NCI-H774 (cell line): ENCODE data around the gene NFS1.
"Not testable (repeated sequence)": the region's sequence is repeated elsewhere in the genome, so short reads cannot be mapped to it uniquely, and the experiment has no call there.

Experiments used
- DNase-seq: peaks from one replicate; lab custom pipeline; 2025; lab: John Stamatoyannopoulos, UW

The NFS1 gene

DNA sequence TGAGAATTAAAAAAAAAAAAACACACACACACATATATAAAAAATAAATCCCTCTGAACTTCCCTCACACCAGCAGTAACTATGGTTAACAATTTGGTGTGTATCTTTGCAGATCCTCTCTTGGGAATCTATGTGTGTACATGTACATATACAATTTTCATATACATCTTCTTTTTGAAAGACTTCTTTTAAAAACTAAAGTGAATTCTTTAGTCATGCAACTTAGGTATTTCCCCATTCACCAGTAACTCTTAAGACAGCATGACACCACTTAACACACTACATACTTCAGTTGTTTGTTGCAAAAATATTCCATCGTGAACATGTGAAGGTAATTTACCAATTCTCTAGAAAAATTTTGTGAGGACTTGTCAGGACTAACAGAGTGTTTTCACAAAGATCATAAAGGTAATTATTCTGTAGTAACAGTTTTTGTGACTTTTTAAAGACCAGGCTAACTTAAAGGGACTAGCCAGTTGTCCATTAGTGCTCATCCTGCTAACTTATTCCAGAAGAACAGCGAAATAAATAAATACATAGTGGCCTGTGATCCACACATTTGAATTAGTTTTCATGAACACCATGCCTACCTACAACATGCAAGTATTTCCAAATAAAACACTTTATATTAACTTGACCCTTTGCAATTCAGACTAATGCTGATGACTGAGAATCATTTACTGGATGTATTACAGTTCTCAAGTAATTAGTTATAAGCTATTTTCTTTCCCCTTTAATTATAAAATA, 30.9 kb upstream of the NFS1 start:
- DNase-seq: no peak

DNA sequence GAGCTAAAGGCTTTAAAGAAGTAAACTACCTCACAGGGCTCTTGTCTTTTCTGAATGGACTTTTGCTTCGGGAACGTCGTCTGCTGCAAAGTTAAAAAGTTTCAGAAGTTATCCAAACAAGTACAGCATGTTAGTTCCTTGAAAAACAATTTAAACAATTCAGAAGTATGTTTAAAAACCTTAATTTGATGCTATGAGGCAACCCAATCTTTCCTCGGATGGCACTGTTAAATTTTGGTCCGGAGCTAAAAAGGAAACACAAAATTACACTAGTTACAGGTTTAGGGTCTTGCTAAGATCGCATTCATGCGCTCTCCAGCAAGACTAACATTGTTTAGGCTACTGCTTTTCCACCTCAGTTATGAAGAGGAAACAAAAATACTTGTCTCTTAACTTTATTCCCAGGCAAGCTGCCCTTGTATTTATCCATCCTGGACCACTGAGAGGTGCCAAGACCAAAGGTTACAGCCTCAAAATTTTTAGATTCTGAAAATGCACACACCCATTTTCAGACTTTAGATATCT, 30.2 kb upstream of the NFS1 start:
- DNase-seq: no peak

- DNase-seq: no peak
These were observed 27.9 kb upstream of the NFS1 start for GRCh38 chr20:35726842-35727711.

DNA sequence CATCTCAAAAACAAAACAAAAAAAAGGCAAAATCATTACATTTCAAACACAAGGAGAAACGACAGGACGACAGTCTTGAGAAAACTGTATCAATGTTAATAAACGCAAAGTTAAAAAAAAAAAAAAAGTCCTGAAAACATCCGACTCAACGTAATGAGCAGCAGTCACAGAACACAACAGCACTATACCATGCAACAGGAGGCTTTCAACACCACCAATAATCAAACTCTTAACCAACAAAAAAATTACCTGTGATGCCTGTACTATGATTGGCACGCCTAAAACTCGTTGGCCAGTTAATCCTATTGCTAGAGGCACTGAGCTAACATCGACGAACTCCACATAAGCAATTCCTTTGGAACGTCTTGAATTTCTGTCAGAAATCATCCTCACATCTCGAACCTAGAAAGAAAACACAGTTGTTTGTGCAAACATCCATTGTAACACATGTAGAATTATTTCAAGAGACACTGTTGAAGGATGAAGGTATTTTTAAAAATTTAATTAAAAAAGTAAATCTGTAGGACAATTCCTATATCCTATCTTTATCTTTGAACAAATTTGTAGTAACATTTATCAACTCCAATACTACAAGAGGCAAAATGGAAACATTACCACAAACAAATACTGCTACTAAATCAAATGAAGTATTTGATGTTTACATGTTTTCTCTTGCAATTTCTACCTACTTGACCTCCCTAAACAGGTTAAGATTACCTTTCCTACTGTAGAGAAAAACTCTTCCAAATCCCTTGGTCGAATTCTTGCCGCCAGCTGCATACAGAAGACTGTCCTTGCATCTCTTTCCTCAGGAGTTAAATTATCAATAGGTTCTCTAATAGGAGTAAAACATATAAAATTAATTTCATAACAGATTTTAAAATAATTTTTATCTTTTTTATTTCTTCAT, 25.4 kb upstream of the NFS1 start:
- no peak for DNase-seq

DNA sequence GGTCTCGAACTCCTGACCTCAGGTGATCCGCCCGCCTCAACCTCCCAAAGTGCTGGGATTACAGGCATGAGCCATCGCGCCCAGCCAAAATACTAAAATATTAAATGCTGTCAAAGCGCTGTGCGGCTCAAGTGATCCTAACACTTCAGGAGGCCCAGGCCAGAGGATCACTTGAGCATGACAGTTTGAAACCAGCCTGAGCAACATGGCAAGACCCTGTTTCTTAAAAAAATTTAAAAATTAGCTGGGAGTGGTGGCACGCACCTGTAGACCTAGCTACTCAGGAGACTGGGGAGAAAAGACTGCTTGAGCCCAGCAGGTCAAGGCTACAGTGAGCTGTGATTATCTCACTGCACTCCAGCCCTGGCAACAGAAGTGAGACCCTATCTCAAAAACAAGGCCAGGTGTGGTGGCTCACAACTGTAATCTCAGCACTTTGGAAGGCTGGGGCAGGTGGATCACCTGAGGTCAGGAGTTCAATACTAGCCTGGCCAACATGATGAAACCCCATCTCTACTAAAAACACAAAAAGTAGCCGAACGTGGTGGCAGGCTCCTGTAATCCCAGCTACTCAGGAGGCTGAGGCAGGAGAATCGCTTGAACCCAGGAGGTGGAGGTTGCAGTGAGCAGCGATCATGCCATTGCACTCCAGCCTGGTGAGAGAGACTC, 24.6 kb upstream of the NFS1 start:
- not testable (repeated sequence) for DNase-seq

GRCh38 chr20:35723275-35723639, 24.1 kb upstream of the NFS1 start:
- not testable (repeated sequence) for DNase-seq

DNA sequence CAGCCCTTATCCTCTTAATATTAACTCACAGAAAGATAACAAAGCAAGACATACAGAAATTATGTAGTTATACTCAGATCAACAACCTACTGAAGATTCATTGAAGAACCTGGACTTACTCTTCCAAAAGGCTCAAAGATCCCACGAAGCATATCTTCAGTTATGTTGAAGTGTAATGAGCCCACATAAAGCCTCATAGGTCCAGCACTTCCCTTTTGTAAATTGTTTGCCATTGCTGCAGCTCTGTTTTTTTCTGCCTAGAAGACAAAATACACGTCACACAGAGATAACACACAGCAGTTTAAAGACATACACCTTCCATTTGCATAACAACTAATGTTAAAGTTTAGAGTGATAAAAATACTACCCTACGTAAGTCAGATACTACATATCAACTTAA, 22.5 kb upstream of the NFS1 start:
- DNase-seq: no peak

GRCh38 chr20:35721219-35721618, 22.1 kb upstream of the NFS1 start:
- no peak for DNase-seq

DNA sequence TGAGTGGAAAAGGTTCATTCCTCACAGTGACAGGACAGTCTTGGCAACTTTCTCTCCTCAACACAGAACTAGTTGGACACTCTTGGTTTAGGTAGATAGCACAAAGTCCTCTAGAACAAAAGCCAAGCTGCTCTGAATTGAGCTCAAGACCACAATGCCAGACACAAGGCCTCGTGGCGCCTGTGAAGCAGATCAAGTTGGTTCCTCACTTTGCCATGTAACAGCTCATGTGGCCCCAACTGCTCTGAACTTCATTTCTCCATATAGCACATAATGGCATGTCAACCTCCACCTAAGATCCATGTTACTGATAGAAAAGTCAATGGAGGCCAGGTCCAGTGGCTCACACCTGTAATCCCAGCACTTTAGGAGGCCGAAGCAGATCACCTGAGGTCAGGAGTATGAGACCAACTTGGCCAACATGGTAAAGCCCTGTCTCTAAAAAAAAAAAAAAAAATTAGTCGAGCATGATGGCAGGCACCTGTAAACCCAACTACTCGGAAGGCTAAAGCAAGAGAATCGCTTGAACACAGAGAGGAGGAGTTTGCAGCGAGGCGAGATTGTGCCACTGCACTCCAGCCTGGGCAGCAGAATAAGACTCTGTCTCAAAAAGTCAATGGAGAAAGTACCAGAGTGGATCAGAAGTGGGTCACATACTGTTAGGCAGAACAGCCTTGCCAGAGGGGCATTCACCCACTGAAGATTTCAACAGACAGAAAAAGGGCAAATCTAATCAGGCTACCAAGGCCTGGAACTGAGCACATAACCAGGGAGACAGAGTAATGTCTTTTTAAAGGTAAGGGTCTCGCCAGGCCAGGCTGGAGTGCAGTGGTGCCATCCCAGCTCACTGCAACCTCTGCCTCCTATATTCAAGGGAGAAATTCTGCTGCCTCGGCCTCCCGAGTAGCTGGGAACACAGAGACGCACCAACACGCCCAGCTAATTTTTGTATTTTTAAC, 21.3 kb upstream of the NFS1 start:
- DNase-seq: no peak

DNA sequence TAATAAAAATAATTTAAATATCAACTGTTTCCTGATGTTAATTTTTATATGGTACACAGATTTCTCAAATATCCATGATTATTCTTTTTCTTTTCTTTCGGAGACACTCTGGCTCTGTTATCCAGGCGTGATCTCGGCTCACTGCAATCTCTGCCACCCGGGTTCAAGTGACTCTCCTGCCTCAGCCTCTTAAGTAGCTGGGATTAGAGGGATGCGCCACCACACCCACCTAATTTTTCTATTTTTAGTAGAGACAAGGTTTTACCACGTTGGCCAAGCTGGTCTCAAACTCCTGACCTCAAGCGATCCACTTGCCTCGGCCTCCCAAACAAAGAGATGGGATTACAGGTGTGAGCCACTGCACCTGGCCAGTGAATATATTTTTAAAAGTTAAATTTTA, 20.6 kb upstream of the NFS1 start:
- DNase-seq: no peak

- no peak for DNase-seq
These were observed 20.0 kb upstream of the NFS1 start for GRCh38 chr20:35718972-35719635.

DNA sequence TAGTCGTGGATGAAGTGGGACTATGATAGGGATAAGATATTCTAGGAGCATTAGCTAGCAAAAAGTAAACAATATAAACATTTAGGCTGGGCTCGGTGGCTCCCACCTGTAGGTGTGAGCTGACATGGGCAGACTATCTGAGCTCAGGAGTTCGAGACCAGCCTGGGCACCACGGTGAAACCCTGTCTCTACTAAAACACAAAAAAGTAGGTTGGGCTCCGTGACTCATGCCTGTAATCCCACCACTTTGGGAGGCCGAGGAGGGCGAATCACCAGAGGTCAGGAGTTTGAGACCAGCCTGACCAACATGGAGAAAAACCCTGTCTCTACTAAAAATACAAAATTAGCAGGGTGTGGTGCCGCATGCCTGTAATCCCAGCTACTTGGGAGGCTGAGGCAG, 19.2 kb upstream of the NFS1 start:
- not testable (repeated sequence) for DNase-seq

DNA sequence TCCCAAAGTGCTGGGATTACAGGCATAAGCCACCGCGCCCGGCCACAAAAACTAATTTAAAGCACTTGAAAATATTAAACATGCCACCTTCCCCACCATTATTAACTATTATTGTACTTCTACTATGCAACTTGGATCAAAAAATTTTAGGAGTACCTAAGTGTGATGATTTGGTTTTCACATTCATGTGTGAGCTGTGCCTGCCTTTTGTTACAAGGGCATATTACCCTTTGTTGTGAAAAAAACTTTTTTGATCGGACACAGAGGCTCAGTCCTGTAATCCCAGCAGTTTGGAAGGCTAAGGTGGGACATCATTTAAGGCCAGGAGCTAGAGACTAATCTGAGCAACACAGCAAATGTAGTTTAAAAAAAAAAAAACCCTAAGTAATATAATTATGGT, 17.2 kb upstream of the NFS1 start:
- no peak for DNase-seq

- no peak for DNase-seq
These were observed 16.5 kb upstream of the NFS1 start for GRCh38 chr20:35715652-35716051.

DNA sequence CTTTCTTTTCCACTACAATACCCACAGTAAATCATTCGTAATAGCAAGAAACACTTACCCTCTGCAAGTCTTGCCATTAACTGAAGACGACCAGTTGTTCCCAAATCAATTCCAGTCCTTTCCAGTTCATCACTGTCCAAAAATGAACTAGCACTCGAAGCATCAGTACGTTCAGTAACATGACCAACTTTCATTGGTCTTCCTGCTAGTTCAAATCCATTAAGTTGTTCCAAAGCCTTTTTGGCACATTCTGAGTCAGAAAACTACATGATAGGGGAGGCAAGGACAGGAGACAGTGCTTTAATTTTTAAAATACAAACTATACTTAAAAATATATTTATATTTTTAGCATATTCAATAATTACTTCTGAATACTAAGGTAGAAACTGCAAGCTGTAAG, 15.0 kb upstream of the NFS1 start:
- DNase-seq: no peak

- DNase-seq: not testable (repeated sequence)
These were observed 14.0 kb upstream of the NFS1 start for GRCh38 chr20:35713120-35713519.

- no peak for DNase-seq
These were observed 12.5 kb upstream of the NFS1 start for GRCh38 chr20:35711588-35712209.

GRCh38 chr20:35710884-35711587, 11.9 kb upstream of the NFS1 start:
- DNase-seq: no peak

GRCh38 chr20:35710039-35710438, 10.9 kb upstream of the NFS1 start:
- no peak for DNase-seq
